H1 (cell line): ENCODE measurements around the gene UVRAG. TPM values are rescaled to one million over a fixed set of nuclear protein-coding genes. Genes with fewer than 3 reads are reported as not detected.

Experiments
- CTCF ChIA-PET: fragments of 300-600 bp; sonication (Branson Sonifier 250); formaldehyde crosslinking; loops from one replicate; lab custom pipeline; 2021; ENCODE audit not compliant: partially characterized antibody; lab: Charles Lee
- POLR2A ChIA-PET: fragments of 300-600 bp; sonication (Branson Sonifier 250); formaldehyde crosslinking; loops from one replicate; lab custom pipeline; 2021; ENCODE audit warnings: inconsistent platforms; ENCODE audit not compliant: partially characterized antibody; lab: Charles Lee
- DNase-seq, 2 experiments: peaks; one replicate each; pipeline versions ENCODE4 v3.0.0 to v3.0.0-alpha.2; 2010 to 2022; ENCODE audit warnings: low spot score in 2 of 2, low read depth in 1 of 2, mixed read lengths in 1 of 2
- FAIRE-seq: peaks from 2 replicates; lab custom pipeline; 2011; peaks lifted over from hg19 to GRCh38; lab: Jason Lieb, UNC
- H2AFZ ChIP-seq: 2 replicates; pipeline ENCODE4 v1.8.1; 2012; ENCODE audit warnings: low read length, inconsistent platforms
- H2AK5ac ChIP-seq: 2 replicates; pipeline ENCODE4 v1.6.1; 2013; ENCODE audit warnings: low read depth, low read length
- H2BK120ac ChIP-seq: replicated peaks from 2 replicates; pipeline ENCODE3; 2013; ENCODE audit warnings: low read depth, low read length, inconsistent platforms
- H2BK12ac ChIP-seq: 2 replicates; pipeline ENCODE4 v1.6.1; 2013; ENCODE audit warnings: low read depth, low read length
- H2BK15ac ChIP-seq: 2 replicates; pipeline ENCODE4 v1.6.1; 2013; ENCODE audit warnings: low read length
- H2BK20ac ChIP-seq: 2 replicates; pipeline ENCODE4 v1.6.1; 2013; ENCODE audit warnings: low read length
- H2BK5ac ChIP-seq: 2 replicates; pipeline ENCODE4 v1.6.1; 2013; ENCODE audit warnings: low read depth, low read length
- H3K14ac ChIP-seq: 2 replicates; pipeline ENCODE4 v1.6.1; 2013; ENCODE audit warnings: inconsistent platforms; ENCODE audit not compliant: insufficient read length
- H3K18ac ChIP-seq: 2 replicates; pipeline ENCODE4 v1.6.1; 2013; ENCODE audit warnings: low read length; ENCODE audit errors: extremely low read depth
- H3K23ac ChIP-seq: 2 replicates; pipeline ENCODE4 v1.6.1; 2013; ENCODE audit warnings: inconsistent platforms; ENCODE audit not compliant: insufficient read length
- H3K23me2 ChIP-seq: 2 replicates; pipeline ENCODE4 v1.6.1; 2013; ENCODE audit warnings: low read depth, low read length
- H3K27ac ChIP-seq: 2 replicates; pipeline ENCODE4 v1.6.1; 2011; ENCODE audit warnings: low read depth, low read length, inconsistent platforms
- H3K27me3 ChIP-seq, 4 experiments: replicated peaks in 1 of 4; 1 replicate in 1 of 4; 2 replicates in 3 of 4; pipeline versions ENCODE4 v1.6.1 to v1.8.1; 2011 to 2013; ENCODE audit warnings: low read length in 3 of 4, mild to moderate bottlenecking in 3 of 4, inconsistent platforms in 2 of 4, mixed read lengths in 2 of 4, moderate library complexity in 1 of 4; ENCODE audit not compliant: control insufficient read depth in 3 of 4, insufficient read depth in 3 of 4; ENCODE audit errors: extremely low read depth in 1 of 4
- H3K36me3 ChIP-seq, 4 experiments: 2 replicates each; pipeline versions ENCODE4 v1.6.1 to v1.8.1; 2011 to 2013; ENCODE audit warnings: mild to moderate bottlenecking in 4 of 4, low read length in 3 of 4, moderate library complexity in 2 of 4, control low read depth in 1 of 4, inconsistent platforms in 1 of 4; ENCODE audit not compliant: insufficient read depth in 4 of 4, control insufficient read depth in 2 of 4
- H3K4ac ChIP-seq: replicated peaks from 2 replicates; pipeline ENCODE3; 2013; ENCODE audit warnings: low read length, low read depth, mixed read lengths, inconsistent platforms; ENCODE audit not compliant: insufficient read length
- H3K4me1 ChIP-seq, 4 experiments: replicated peaks in 1 of 4; 1 replicate in 1 of 4; 2 replicates in 3 of 4; pipeline versions ENCODE4 v1.6.1 to v1.8.1; 2011 to 2013; ENCODE audit warnings: low read length in 3 of 4, inconsistent platforms in 2 of 4, mixed read lengths in 1 of 4; ENCODE audit not compliant: insufficient read depth in 4 of 4, control insufficient read depth in 3 of 4
- H3K4me2 ChIP-seq, 2 experiments: 2 replicates each; pipeline versions ENCODE4 v1.6.1 to v1.8.1; 2011 to 2013; ENCODE audit warnings: low read depth in 2 of 2, low read length in 2 of 2, control low read depth in 1 of 2, inconsistent platforms in 1 of 2, mild to moderate bottlenecking in 1 of 2; ENCODE audit not compliant: insufficient read depth in 1 of 2
- H3K4me3 ChIP-seq, 4 experiments: fragments of 200-600, 300-600 bp in 1 of 4; sonication (generic), shearing (Covaris generic), sonication (Bioruptor Twin) in 1 of 4; 2 replicates each; pipeline versions ENCODE4 v1.5.1 to v1.8.1; 2011 to 2016; ENCODE audit warnings: low read length in 4 of 4, low read depth in 3 of 4, control low read depth in 2 of 4, inconsistent platforms in 2 of 4, mild to moderate bottlenecking in 2 of 4, mixed read lengths in 1 of 4, moderate library complexity in 1 of 4; ENCODE audit not compliant: insufficient read depth in 2 of 4; ENCODE audit errors: extremely low read depth in 1 of 4
- H3K56ac ChIP-seq: replicated peaks from 2 replicates; pipeline ENCODE3; 2013; ENCODE audit warnings: low read depth, mild to moderate bottlenecking, mixed read lengths, low read length, inconsistent platforms; ENCODE audit not compliant: insufficient read length
- H3K79me1 ChIP-seq: 2 replicates; pipeline ENCODE4 v1.6.1; 2013; ENCODE audit warnings: low read depth, low read length, control low read depth
- H3K79me2 ChIP-seq, 2 experiments: 2 replicates each; pipeline versions ENCODE4 v1.6.1 to v1.8.1; 2012 to 2013; ENCODE audit warnings: low read length in 2 of 2, mild to moderate bottlenecking in 2 of 2, inconsistent platforms in 1 of 2; ENCODE audit not compliant: insufficient read depth in 2 of 2, control insufficient read depth in 1 of 2
- H3K9ac ChIP-seq, 4 experiments: replicated peaks in 1 of 4; 1 replicate in 1 of 4; 2 replicates in 3 of 4; pipeline versions ENCODE4 v1.6.1 to v1.8.1; 2011 to 2013; ENCODE audit warnings: low read depth in 3 of 4, low read length in 3 of 4, control low read depth in 2 of 4, mild to moderate bottlenecking in 2 of 4, moderate library complexity in 2 of 4, inconsistent platforms in 1 of 4; ENCODE audit errors: extremely low read depth in 1 of 4
- H3K9me3 ChIP-seq, 2 experiments: 2 replicates each; pipeline versions ENCODE4 v1.6.1 to v1.8.1; 2012 to 2013; ENCODE audit warnings: mild to moderate bottlenecking in 2 of 2, moderate library complexity in 2 of 2, control low read depth in 1 of 2, inconsistent platforms in 1 of 2, low read depth in 1 of 2, low read length in 1 of 2, mixed read lengths in 1 of 2; ENCODE audit not compliant: insufficient read depth in 2 of 2
- H4K20me1 ChIP-seq, 2 experiments: replicated peaks in 1 of 2; 2 replicates each; pipeline versions ENCODE3 to v1.8.1; 2011 to 2013; ENCODE audit warnings: inconsistent platforms in 2 of 2, low read length in 2 of 2, mild to moderate bottlenecking in 1 of 2; ENCODE audit not compliant: insufficient read depth in 2 of 2, control insufficient read depth in 1 of 2
- H4K5ac ChIP-seq: 2 replicates; pipeline ENCODE4 v1.6.1; 2013; ENCODE audit warnings: low read length, low read depth, mixed read lengths, inconsistent platforms; ENCODE audit not compliant: insufficient read length
- H4K8ac ChIP-seq: 2 replicates; pipeline ENCODE4 v1.8.0; 2013; ENCODE audit warnings: mild to moderate bottlenecking, moderate library complexity, low read length, inconsistent platforms; ENCODE audit not compliant: insufficient read depth; ENCODE audit errors: extremely low read depth
- H4K91ac ChIP-seq: replicated peaks from 2 replicates; pipeline ENCODE3; 2013; ENCODE audit warnings: low read length, mixed read lengths, inconsistent platforms; ENCODE audit not compliant: insufficient read length
- BACH1 ChIP-seq: IDR thresholded peaks from 2 replicates; pipeline ENCODE4 v1.6.1; 2012; ENCODE audit warnings: low read length, improper control_type of control experiment
- EGR1 ChIP-seq: IDR thresholded peaks from 2 replicates; pipeline ENCODE4 v1.6.1; 2011; ENCODE audit warnings: low read depth, low read length, borderline replicate concordance
- JUN ChIP-seq: IDR thresholded peaks from 2 replicates; pipeline ENCODE4 v1.6.1; 2011; ENCODE audit warnings: low read depth, mild to moderate bottlenecking, improper control_type of control experiment, low read length
- POLR2A ChIP-seq, 2 experiments: IDR thresholded peaks; 1 replicate in 1 of 2; 2 replicates in 1 of 2; pipeline ENCODE4 v1.6.1; 2011; ENCODE audit warnings: low read depth in 2 of 2, low read length in 2 of 2, mild to moderate bottlenecking in 2 of 2; ENCODE audit errors: control extremely low read depth in 1 of 2
- RXRA ChIP-seq: IDR thresholded peaks from 2 replicates; pipeline ENCODE4 v1.6.1; 2011; ENCODE audit warnings: low read depth, mild to moderate bottlenecking, low read length, moderate library complexity; ENCODE audit not compliant: insufficient read depth
- TAF1 ChIP-seq: IDR thresholded peaks from 2 replicates; pipeline ENCODE4 v1.6.1; 2011; ENCODE audit warnings: mild to moderate bottlenecking, low read depth, low read length
- WGBS, 2 experiments: shearing (Covaris generic) in 1 of 2; methylation state at CpG; one replicate each; pipeline versions ENCODE4 v1.1.6 to v1.1.7; 2013 to 2015; ENCODE audit warnings: low lambda C conversion rate in 2 of 2, mixed read lengths in 2 of 2, inconsistent platforms in 1 of 2, low coverage in 1 of 2, missing lambda C conversion rate in 1 of 2; ENCODE audit not compliant: insufficient replicate concordance in 2 of 2, insufficient coverage in 1 of 2, insufficient read length in 1 of 2; ENCODE audit errors: extremely low coverage in 1 of 2, missing lambda C conversion rate in 1 of 2; 5-methylcytosine and 5-hydroxymethylcytosine counted together
- polyA plus RNA-seq, 7 experiments: library from polyadenylated mRNA; depleted of rRNA in 3 of 7; stranded (reverse) in 5 of 7; unstranded in 2 of 7; fragments of >200 nt in 5 of 7; fragments of 200-250 nt in 2 of 7; gene quantifications; 1 replicate in 5 of 7; 2 replicates in 1 of 7; 4 replicates in 1 of 7; pipeline versions ENCODE4 v1.2.1 to v1.2.3, GENCODE V29; 2011 to 2013; ENCODE audit warnings: missing spikeins in 2 of 7, mixed read lengths in 2 of 7
- total RNA-seq: library from RNA; stranded (reverse); fragmentation: NEBNext Ultra II Directional; extraction: Animal tissue kit (Norgen Biotek cat#: 25700); gene quantifications from 2 replicates; pipeline ENCODE4 v1.2.1, GENCODE V29; 2021

The UVRAG gene
- total and polyA plus RNA-seq, 2 of the 8 experiments (the other 6 are each of a cell fraction or from before 2014, with no cell fraction given): 5.5 to 14.7 TPM

GRCh38 chr11:75809991-75810390, 5.0 kb upstream of the UVRAG start:
- Histone ChIP-seq H3K23me2 (peaks cover 2% of the 10 kb centered on the region; the same call in 1 of the 2 replicates), H3K18ac (no peak overlapping the region), H4K20me1 (no peaks in the 10 kb centered on the region), H3K56ac (no peak overlapping the region), H2AFZ (no peak overlapping the region), H3K27ac (no peak overlapping the region), H3K4me3 (no peak overlapping the region), H4K8ac (no peak overlapping the region), H2BK5ac (no peak overlapping the region), H3K23ac (no peak overlapping the region), H4K91ac (no peak overlapping the region), H3K4ac (no peak overlapping the region), H3K9ac (no peak overlapping the region), H3K36me3 (no peaks in the 10 kb centered on the region), H2BK120ac (no peak overlapping the region), H2BK12ac (no peak overlapping the region), H4K5ac (no peak overlapping the region), H3K27me3 (no peaks in the 10 kb centered on the region), H3K79me1 (no peaks in the 10 kb centered on the region), H3K79me2 (no peaks in the 10 kb centered on the region), H2BK20ac (no peak overlapping the region), H3K4me1 (peaks cover 2 to 12% (median 5%) of the 10 kb centered on the region in 4 experiments; a peak in 5 of 7 replicates), H2BK15ac (no peak overlapping the region), H3K9me3 (no peaks in the 10 kb centered on the region), H3K4me2 (no peak overlapping the region), H2AK5ac (no peak overlapping the region), H3K14ac (no peak overlapping the region)
- DNase-seq (no peak), FAIRE-seq (no peak)
- WGBS, 2 experiments: 88% methylated on average over 2 of the region's 2 CpGs; no CpG with 5 or more reads in 1 of the 2 experiments
- TF ChIP-seq JUN (no peak), EGR1 (no peak), RXRA (no peak), POLR2A (IDR thresholded peaks at IDR 0.05; ENCODE audit: control extremely low read depth in 1 of 2, low read depth in 2 of 2, low read length in 2 of 2) (no peak), BACH1 (no peak), TAF1 (no peak)
- ChIA-PET POLR2A (interaction anchor here (1.1 kb wide), 1 partner anchor 41 kb away, joined by 4 read pairs; the partner anchor contains the start of gene DGAT2), CTCF (interaction anchor here (0.8 to 6.1 kb wide), 4 partner anchors 10 to 660 kb away, joined by 3 to 34 read pairs (median 5); no protein-coding TSS in a partner anchor)
